GM18502 (cell line): Measurements from ENCODE around the gene SKIC2.
"Not testable (repeated sequence)": the region's sequence is repeated elsewhere in the genome, so short reads cannot be mapped to it uniquely, and the experiment has no call there.

Experiments
- ATAC-seq: cut with Tn5 transposase; IDR thresholded peaks from one replicate; pipeline ENCODE4 v1.9.1; 2021; ENCODE audit warnings: mild to moderate bottlenecking; ENCODE audit not compliant: unreplicated experiment, poor library complexity

SKIC2 gene

GRCh38 chr6:32002546-32003268 is 43.7 kb downstream of the SKIC2 start:
- ATAC-seq, result not testable (repeated sequence)

GRCh38 chr6:32003301-32003700 is 44.3 kb downstream of the SKIC2 start:
- not testable (repeated sequence) for ATAC-seq

- ATAC-seq, result not testable (repeated sequence)
Measured at GRCh38 chr6:32004393-32004792, 45.4 kb downstream of the SKIC2 start.

GRCh38 chr6:32004864-32005537 is 46.0 kb downstream of the SKIC2 start:
- not testable (repeated sequence) for ATAC-seq

GRCh38 chr6:32005538-32005880 is 46.5 kb downstream of the SKIC2 start:
- not testable (repeated sequence) for ATAC-seq

GRCh38 chr6:32005991-32006529 is 47.1 kb downstream of the SKIC2 start:
- not testable (repeated sequence) for ATAC-seq

- not testable (repeated sequence) for ATAC-seq
Measured at GRCh38 chr6:32007086-32007485, 48.1 kb downstream of the SKIC2 start.

- ATAC-seq, result not testable (repeated sequence)
Measured at GRCh38 chr6:32008037-32008436, 49.1 kb downstream of the SKIC2 start.

- not testable (repeated sequence) for ATAC-seq
Measured at GRCh38 chr6:32008616-32009015, 49.6 kb downstream of the SKIC2 start.

- not testable (repeated sequence) for ATAC-seq
Measured at GRCh38 chr6:32009537-32009936, 50.6 kb downstream of the SKIC2 start.

- not testable (repeated sequence) for ATAC-seq
Measured at GRCh38 chr6:32010856-32011530, 52.0 kb downstream of the SKIC2 start.

- ATAC-seq, result not testable (repeated sequence)
Measured at GRCh38 chr6:32012941-32013617, 54.1 kb downstream of the SKIC2 start.

GRCh38 chr6:32013738-32014137 is 54.8 kb downstream of the SKIC2 start:
- not testable (repeated sequence) for ATAC-seq

- not testable (repeated sequence) for ATAC-seq
Measured at GRCh38 chr6:32014547-32014946, 55.6 kb downstream of the SKIC2 start, which contains the start of gene C4B. C4B (plus strand) TSS chr6:32014795; CDS start chr6:32014846, 51 bp downstream.
